CD4-positive, alpha-beta T cell treated with Interleukin-4 for 4 hours (primary cell): ENCODE data around the gene SYT2.

ENCODE experiments used
- DNase-seq: peaks from one replicate; pipeline ENCODE4 v3.0.0-alpha.2; 2020

Gene SYT2

DNA sequence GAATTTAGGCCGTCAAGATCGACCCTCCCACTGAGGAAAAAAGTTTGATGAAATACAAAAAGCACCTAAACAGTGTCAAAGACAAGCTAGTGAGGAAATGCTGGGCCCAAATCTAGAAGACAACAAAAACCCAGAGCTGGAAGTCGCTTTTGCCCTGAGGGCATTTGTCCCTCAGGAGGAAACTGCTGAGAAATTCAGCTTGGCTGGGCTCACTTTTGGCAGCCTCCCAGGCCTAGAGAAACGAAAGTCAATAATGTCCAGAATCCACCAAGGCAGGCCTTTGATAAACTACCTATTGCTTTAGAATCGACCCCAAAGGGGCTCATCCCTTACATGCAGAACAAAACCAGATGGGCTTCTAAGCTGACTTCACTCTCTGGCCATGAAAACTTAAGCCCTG, 38.9 kb downstream of the SYT2 start:
- DNase-seq: no peak

DNA sequence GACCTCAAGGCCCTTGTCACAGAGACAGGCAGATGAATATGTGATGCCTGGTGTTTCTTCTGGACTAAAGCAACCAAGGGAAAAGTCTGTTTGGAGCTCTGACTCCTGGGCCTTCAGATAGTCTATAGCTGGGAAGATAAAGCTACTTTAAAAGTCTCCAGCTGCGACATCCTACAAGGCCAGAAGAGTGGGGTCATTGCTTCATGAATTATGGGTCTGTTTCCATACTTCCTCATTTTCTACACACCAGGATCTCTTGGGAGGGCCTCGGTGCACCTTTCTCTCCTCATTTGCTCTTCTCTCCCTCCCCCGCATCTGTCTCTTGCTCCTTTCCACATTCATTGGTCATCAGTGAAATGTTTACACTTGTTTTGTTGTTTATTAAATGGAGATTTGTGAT, 44.8 kb downstream of the SYT2 start:
- no peak for DNase-seq

GRCh38 chr1:202664083-202664482, 46.2 kb downstream of the SYT2 start:
- DNase-seq: no peak

- no peak for DNase-seq
These were observed 47.1 kb downstream of the SYT2 start for GRCh38 chr1:202663131-202663530.

GRCh38 chr1:202662081-202662480, 48.2 kb downstream of the SYT2 start:
- no peak for DNase-seq

- DNase-seq: no peak
These were observed 49.0 kb downstream of the SYT2 start for GRCh38 chr1:202661136-202661845.

GRCh38 chr1:202659974-202660373, 50.3 kb downstream of the SYT2 start:
- no peak for DNase-seq

GRCh38 chr1:202659541-202659940, 50.7 kb downstream of the SYT2 start:
- no peak for DNase-seq

DNA sequence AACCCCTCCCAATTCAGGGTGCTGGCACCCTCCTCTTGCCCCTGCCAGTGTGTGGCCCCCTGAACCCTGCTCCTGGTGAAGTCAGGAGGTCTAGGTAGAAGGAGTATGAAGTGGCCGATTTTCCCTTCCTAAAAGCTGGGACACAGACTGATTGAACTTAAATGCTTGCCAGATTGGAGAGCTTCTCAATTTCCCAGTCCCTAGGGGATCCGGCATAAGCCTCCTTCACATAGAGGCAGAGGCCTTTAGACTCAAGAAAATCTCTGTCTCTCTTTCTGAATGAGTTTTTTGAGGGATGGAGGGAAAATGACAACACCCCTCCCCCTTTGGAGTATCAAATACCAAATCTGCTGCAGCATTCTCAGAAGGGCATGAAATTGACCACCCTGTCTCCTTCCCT, 51.5 kb downstream of the SYT2 start:
- DNase-seq: no peak

GRCh38 chr1:202658251-202658759, 51.9 kb downstream of the SYT2 start:
- no peak for DNase-seq

DNA sequence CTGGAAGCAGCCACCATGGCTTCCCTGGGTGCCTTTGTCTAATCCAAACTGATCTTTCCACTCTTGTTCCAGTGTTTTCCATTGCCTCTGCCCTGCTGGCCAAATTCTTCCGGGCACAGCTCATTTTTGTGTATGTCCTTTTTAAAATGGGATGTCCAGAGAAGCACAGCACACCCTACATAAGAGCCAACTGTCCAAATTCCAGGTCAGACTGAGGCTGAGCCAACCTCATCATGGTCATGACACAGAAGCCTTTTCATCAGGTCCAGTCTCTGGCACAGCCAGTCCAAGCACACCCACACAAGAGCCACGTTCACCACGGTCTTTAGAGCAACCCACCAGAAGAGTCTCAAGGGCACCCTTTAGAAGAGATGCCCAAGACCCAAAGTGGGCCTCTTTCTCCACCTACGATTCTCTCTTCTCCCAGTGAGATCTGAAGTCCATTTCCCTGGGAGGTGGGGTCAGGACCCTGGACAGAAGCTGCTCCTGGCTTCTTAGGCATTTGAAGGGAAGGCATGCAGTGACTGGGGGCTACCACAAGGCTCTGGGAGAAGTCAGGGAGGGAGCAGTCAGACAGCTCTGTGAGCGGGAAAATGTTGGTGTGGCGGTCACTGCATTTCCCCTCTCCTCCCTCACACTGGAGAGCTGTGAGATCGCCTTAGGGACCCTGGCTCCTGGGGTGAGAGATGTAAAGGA, 53.2 kb downstream of the SYT2 start:
- DNase-seq: no peak

DNA sequence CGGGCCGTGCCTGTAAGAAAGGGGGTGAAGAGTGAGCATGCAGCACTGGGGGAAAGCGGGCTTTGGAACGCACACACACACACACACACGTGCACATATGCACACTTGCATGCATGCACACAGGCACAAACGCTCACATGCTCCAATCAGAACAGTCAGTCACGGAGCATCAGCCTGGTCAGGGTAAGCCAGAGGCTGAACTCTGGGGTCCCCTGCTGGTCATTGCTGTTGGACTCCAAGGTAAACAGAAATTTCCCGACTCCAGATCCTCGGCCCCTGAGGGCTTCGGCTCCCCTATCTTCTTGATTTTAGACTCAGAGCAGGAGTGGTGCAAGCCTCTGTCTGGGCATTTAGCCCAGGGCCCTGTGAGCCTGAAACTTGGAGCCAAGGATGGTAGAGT, 54.2 kb downstream of the SYT2 start:
- no peak for DNase-seq

- no peak for DNase-seq
These were observed 56.2 kb downstream of the SYT2 start for GRCh38 chr1:202654079-202654478.

DNA sequence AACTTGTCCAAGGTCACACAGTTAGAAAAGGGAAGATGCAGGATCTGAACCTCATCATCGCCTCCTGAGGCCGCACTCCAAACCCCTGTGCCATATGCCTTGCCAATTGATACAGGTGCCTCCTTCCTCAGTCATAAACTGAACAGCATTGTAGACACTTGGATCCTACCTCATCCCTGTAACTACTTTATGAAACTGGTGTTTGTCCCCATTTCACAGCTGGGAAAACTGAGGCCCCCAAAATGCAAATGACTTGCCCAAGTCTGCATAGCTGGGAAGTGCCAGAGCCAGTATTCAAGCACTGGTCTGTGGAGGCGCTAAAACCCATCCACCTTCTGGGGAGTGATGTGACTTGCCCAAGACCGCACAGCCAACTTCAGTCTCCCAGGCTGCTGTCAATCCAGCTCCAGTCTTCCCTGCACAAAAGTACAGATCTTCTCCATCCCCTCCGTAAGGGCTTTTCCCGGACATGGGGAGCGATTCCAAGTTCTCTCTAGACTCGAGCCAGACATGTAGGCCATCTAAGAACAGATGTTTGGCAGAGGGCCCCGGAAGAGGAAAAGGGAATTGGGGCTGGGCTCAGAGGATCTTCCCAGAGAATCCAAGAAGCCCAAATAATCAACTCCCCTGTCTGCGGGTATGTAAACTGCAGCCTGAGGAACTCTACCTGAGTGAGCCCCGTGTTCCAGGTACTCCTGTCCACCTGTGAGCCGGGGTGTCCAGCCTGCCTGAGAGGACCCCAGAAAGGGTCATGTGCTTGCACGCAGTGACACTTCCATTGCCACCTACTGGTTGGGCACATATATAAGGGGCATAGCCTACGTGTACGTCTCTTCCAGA, 60.5 kb downstream of the SYT2 start:
- no peak for DNase-seq

- no peak for DNase-seq
These were observed 61.5 kb downstream of the SYT2 start for GRCh38 chr1:202648605-202649226.

DNA sequence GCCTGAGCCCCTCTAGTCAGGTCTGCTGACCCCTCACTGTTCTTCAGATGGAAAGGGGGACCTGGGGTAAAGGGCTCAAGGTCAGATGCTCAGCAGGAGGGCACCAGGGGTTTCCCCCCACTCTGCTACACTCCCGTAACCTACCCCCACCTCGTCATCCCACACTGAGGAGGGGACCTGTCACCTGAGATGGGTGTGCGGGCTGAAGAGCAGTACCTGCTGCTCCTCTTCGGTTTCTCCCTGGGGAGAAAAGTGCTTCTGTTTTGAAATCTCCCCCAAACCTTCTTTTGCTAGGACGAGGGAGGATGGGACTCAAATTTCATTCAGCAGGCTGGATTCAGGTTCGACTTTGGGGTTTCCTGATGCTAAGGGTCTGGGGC, 65.2 kb downstream of the SYT2 start:
- DNase-seq: no peak

DNA sequence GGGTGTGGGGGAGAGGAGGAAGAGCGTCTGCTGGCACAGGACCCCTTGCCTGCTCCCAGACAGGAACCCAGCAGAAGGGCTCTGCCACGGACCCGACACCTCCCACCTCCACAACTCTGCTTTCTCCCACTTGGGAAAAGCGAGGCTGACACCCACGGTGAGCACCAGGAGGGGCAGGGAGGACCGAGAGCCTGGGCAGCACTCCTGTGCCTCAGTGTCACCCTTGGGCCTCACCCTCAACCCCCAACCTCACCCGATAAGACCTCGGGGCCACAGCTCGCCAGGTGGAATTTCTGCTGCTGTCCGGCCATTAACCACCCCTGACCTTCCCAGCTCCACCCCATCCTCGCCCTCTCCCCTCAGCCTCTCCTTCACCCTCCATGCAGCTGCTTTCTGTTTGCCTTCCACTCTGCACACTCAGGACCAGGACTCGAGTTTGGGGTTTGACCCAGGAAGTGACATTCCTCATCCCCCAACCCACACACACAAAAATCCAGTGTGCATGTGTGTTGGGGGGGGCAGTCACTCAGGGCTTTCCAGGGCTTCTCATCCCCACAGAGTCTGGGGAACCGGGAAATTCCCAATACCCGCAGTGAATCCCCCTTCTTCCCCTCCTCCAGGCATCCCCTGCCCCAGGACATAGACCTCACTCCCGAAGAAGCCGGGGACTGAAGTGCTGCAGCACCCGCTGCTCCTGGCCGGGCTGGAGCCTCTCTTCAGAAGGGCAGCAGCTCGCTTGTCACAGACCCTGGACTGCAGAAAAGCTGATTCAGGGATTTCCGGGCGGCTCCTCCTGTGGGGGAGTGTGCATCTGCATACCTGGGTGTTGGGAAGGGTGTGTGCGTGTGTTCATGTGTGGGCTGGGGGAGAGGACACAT, 65.8 kb downstream of the SYT2 start:
- DNase-seq: no peak

DNA sequence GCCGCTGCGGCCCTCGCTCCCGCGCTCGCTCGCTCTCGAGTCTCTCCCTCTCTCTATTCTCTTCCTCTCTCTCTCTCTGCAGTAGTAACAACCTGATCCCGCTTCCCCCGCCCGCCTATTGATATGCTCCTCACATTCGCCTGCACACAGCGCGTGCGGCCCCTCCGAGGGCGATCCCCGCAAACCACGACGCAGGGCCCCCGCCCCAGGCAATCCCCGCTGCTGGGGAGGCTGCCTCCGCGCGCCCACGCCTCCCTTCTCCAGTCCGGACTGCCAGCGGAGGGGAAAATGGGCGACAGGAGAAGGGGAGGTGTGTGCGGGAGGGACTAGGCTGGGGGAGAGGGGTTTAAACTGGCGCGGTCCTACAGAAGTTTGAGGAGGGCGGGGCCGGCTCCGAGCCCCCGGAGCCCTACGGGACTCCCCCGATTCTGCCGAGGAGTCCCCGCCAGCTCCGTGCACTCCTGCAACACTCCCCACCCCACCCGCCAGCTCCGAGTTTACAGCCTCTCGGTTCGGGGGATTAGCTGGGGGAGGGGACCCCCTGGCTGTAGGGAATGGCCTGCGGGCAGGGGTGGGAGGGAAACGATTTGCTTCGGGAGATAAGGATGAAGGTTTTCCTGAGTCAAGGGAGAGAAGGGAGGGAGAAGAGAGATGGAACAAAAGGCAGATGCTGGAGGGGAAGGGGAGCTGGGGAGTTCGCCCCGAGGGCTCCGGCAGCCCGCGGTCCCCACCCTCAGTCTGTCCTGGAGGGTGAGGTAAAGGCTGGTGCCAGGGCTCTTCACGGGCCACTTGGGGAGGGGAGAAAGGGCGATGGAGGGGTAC, 66.6 kb downstream of the SYT2 start:
- no peak for DNase-seq

- DNase-seq: no peak
These were observed 67.5 kb downstream of the SYT2 start for GRCh38 chr1:202642619-202643291.

- DNase-seq: no peak
These were observed 68.0 kb downstream of the SYT2 start for GRCh38 chr1:202642212-202642611.

GRCh38 chr1:202639500-202639899, 70.8 kb downstream of the SYT2 start:
- DNase-seq: no peak
